ENCODE measurements around the gene CST9L.

Gene CST9L

DNA sequence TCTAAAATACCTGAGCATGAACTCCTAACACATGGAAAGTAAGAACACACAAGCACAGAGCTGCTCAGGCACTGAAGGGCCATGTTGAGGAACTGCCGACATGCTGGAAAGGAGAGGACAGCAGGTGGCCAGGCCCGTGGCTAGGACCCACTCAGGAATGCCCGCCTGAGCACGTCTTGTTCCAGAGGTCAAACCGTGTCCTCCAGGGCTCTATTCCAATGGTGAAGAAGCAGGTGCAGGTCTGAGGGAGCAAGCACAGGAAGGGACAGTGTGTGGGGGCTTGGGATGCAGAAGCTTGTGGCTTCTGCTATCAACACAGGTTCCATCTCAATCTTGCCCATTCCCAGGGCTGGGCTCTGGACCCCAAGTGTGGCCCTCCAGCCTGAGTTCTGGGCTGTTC is 20.7 kb downstream of the CST9L start:
- no peak for DNase-seq (ENCODE audit: low read depth in 3 of 3)

DNA sequence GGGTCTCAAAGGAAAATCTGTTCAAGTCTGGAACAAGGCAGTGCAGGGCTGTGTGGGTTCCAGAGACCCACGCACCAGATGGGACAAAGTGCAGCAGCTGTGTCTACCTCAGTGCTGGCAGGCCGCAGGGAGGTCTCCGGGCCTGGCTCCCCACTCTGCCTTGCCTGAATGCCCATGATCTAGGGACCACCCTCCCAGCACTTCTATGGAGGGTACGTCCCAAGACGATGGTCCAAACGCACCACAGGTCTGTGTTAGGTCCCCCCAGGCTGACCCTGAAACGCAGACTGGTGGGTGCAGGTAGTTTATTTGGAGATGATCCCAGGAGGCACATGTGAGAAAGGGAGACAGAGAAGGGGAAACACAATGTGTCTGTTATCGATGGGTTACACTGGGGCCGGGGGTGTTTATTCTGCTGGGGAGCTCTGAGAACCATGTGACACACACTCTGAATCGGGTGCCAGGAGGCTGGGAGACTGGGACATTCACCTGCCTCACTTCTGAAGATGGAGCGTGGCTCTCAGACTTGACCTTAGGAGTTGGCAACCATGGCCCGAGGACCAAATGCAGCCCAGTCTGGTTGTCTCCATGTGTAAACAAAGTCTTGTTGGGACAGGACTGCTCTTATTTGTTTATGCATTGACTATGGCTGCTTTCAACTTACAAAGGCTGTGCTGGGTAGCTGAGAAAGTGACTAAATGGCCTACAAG is 21.7 kb downstream of the CST9L start:
- DNase-seq (ENCODE audit: low read depth in 3 of 3): no peak

- no peak for DNase-seq (ENCODE audit: low read depth in 3 of 3)
Observed at GRCh38 chr20:23544133-23544532, 24.2 kb downstream of the CST9L start.

GRCh38 chr20:23542801-23543200 is 25.5 kb downstream of the CST9L start:
- DNase-seq (ENCODE audit: low read depth in 3 of 3): no peak

GRCh38 chr20:23541776-23542175 is 26.5 kb downstream of the CST9L start:
- no peak for DNase-seq (ENCODE audit: low read depth in 3 of 3)

DNA sequence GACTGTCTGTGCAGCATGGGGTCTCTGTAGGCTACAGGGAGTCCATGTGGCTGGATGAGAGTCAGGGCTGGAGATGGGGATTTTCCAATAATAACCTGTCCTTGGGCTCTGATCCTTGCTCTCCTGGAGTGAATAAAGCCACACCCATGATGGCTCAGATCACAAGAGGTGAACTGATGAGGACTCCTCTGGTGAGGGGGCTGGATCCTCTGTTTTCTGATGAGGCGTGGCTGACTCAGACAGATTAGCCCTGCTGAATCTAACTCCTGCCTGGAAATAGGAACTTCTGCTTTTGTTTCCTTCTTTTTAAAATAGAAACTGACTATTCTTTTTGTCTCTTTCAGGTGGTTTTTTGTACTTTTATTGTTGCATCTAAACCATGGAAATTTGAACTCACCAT is 27.0 kb downstream of the CST9L start:
- DNase-seq (ENCODE audit: low read depth in 3 of 3): no peak

DNA sequence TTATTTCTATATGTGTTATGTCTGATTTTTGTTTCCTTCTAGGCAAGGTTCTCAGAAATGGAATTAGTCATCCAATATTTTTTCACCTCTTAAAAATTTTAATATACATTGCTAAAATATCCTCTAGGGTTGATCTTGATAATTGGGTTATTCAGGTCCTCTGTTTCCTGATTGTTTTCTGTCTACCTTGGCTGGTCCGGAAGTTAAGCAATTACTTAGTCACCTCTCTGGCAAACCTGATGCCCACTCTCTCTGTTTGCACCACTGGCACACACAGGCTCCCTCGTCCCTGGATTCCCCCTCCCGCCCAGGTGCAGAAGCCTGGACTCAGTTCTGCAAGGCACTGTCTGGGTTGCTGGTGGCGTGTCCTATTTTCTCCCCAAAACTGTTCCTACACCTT is 27.7 kb downstream of the CST9L start:
- DNase-seq (ENCODE audit: low read depth in 3 of 3): no peak

GRCh38 chr20:23537030-23537429 is 31.3 kb downstream of the CST9L start:
- DNase-seq (ENCODE audit: low read depth in 3 of 3): no peak

DNA sequence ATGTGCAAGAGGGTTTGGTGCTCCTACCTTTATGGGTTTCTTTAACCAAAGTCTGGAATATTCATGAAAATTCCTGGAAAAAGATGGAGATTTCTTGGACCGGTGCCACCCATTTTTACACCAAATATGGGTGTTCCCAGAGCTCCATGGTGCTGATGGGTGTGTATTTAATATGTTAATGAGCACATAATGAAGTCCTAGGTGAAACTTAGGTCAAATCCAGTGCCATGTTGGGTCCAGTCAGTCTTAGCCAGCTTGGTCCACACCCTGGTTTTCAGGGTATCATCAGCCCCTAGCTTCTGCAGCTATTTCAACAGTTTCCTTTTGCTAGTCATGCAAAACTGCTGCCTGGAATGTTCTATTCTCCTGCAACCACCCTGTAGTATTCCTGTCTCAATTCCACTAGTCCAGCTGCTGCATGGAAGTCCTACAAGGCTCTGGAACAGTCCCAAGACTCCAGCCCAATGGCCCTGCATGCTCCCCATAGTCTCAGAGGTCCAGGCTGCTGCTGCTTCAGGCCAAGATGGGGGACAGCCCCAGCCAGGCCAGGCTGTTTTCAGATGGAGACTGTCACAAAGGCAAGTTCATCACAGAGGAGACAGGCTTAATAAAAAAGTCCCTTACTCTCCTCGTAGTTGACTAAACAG is 31.8 kb downstream of the CST9L start:
- DNase-seq (ENCODE audit: low read depth in 3 of 3): no peak

GRCh38 chr20:23534801-23535593 is 33.3 kb downstream of the CST9L start:
- no peak for DNase-seq (ENCODE audit: low read depth in 3 of 3)

DNA sequence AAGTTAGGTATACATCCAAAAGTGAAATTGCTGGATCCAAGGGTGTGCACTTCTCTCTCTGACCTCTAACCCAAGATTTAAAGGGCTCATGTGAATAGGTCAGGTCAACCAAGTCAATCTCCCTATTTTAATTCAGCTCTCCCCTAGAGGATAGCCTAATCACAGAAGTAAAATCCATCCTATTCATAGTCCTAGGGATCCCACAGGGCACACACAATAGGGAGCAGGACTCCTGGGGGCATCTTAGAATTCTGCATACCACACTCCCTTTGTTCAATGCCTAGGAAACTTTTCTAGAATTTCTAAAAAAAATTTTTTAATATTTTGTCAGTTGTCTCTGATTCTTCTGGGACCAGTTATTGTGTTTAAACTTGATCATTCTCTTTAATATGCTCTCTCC is 35.1 kb downstream of the CST9L start:
- no peak for DNase-seq (ENCODE audit: low read depth in 3 of 3)

DNA sequence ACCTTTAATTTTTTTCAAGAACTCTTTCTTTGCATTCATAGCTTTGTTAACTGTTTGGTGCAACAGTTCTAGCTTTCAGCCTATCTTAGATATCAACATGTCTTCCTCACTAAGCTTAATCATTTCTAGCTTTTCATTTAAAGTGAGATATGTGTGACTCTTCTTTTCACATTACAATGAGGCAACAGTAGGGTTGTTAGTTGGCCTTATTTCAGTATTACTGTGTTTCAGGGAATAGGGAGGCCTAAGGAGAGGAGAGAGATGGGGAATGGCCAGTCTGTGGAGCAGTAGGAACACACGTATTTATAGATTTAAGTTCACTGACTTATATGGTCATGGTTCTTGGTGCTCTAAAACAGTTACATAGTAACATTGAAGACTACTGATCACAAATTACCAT is 35.8 kb downstream of the CST9L start:
- DNase-seq (ENCODE audit: low read depth in 3 of 3): no peak

- DNase-seq (ENCODE audit: low read depth in 3 of 3): no peak
Observed at GRCh38 chr20:23530937-23531567, 37.2 kb downstream of the CST9L start.

DNA sequence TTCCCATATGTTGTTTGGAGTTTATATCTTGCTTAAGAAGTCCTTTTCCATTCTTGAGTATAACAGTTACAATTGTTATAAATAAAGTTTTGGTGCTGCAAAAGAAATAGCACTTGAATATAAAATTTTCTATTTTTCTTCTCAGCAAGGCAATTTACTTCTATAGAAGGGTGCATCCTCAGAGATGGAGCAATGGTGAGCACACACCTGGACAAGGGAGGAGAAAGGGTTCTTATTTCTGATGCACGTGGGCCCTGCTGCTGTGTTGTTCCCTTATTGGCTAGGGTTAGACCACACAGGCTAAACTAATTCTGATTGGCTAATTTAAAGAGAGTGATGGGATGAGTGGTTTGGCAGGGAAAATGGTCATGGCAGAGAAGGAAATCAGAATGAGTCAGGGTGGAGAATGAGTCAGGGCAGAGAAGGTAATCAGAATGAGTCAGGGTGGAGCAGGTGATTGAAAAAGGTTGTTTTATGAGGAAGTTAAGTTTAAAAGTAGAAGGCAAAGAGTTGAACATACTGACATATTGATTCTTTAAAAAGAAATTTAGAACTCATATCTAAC is 39.3 kb downstream of the CST9L start:
- no peak for DNase-seq (ENCODE audit: low read depth in 3 of 3)

GRCh38 chr20:23526850-23527249 is 41.4 kb downstream of the CST9L start:
- no peak for DNase-seq (ENCODE audit: low read depth in 3 of 3)

DNA sequence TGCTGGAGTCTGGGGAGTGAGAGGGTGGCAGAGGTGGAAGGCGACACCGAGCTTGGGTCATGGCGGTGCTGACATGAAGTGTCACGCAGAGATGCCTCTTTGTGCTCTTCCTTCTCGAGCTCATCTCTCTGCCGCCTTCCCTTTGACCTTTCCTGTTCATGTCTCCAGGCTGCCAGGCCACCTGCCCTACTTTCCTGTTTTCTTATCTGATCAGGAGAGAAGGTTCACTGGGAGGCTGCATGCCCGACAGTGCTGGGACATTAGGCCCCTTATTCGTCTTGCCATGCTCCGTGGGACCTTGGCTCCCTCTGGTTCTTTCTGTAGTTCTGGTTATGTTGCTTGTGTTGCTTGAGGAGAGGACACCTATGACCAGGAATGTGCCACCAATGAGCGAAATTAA is 44.1 kb downstream of the CST9L start:
- DNase-seq (ENCODE audit: low read depth in 3 of 3): no peak

DNA sequence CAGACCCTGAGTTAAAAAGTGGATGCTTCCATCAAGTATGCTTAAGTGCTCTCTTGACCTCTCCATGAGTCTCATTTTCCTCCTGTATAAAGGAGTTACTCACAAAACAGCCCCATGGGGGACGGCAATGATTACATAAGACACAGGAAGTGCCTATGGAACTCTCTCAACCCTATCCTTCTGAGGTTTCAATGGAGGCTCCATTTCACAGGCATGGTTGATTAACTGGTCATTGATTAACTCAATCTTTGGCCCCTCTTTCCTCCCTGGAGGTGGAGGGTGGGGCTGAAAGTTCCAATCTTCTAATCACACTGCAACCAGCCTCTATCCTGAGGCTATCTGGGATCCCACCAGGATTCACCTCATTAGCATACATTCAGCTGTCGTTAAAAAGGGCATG is 48.1 kb downstream of the CST9L start:
- DNase-seq (ENCODE audit: low read depth in 3 of 3): no peak

- no peak for DNase-seq (ENCODE audit: low read depth in 3 of 3)
Observed at GRCh38 chr20:23519556-23519955, 48.7 kb downstream of the CST9L start.

DNA sequence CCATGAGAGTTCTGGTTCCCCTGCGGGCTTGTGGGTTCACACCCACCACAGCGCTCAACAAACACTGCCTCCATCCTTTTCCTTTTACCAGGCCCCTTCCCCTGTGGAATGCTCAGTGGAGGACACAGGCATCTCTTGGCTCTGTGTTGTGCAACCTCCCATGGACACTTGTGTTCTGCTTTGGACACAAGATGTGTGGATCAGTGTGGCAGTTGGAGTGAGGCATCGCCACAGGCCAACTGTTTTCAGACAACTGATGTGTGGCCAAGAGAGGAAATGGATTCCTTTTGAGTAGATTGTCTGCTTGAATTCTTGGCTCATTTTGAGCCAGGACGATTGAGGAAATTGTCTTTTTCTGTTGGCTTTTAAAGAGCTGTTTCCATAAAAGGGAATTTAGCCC is 50.6 kb downstream of the CST9L start:
- no peak for DNase-seq (ENCODE audit: low read depth in 3 of 3)

DNA sequence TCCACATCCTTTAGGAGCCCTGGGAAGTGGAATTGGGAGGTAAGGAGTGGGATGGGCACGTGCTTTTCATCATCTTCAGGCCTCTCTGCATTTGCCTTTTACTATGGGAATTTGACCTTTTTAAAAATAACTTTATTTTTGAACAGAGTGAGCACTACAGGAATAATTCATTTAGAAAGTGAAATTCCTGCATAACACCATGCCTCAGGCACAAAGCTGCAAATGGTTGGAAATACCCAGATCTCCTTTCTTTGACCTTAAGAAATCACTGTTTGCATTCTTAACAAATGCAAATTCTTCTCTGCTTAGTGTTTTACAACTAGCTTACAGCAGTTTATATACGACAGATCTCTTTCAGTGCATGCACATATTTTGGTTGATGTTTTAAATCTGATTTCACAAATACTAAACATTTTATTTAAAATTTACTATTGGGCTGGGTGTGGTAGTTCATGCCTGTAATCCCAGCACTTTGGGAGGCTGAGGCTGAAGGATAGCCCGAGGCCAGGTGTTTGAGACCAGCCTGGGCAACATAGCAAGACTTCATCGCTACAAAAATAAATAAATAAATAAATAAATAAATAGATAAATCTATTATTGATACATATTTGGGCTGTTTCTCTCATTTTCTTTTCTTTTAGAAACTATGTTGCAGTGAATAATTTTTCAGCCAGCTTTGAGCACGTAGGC is 52.9 kb downstream of the CST9L start:
- DNase-seq (ENCODE audit: low read depth in 3 of 3): no peak

DNA sequence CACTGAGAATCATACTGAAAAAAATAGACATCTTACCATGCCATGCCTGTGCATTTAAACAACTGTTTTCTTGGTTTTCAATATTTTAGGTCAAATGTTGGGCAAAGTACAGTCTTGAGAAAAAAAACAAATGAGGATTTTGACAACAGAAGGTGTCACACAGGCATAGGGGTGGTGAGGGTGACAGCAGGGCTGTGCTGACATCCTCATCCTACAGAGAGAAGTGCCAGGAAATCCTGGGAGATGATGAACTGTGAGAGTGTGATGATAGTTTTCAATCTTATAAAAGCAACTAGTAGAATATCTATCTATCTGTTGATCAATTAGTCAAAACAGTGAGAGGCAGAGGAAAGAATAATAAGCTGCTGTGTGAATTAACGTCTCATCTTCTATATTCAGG is 53.4 kb downstream of the CST9L start:
- DNase-seq (ENCODE audit: low read depth in 3 of 3): no peak
